Small intestine (tissue), 7 donors: Measurements from ENCODE around the gene P2RY11. TPM values are rescaled to one million over a fixed set of nuclear protein-coding genes. Genes with fewer than 3 reads are reported as not detected.

Source experiments
- DNase-seq, 2 donors: peaks; one replicate each; pipeline versions ENCODE4 v3.0.0 to v3.0.0-alpha.2; 2013
- FAIRE-seq: peaks from 2 replicates; lab custom pipeline; 2012; peaks lifted over from hg19 to GRCh38; lab: Jason Lieb, UNC
- H3K27ac ChIP-seq, 3 donors: one replicate each; pipeline ENCODE4 v1.5.1; 2013; ENCODE audit warnings: low read length in 2 of 3, mild to moderate bottlenecking in 2 of 3, control low read depth in 1 of 3, inconsistent platforms in 1 of 3, low read depth in 1 of 3, moderate library complexity in 1 of 3
- H3K27me3 ChIP-seq, 3 donors: one replicate each; pipeline ENCODE4 v1.6.1; 2013; ENCODE audit warnings: low read length in 3 of 3, inconsistent platforms in 1 of 3; ENCODE audit not compliant: control insufficient read depth in 3 of 3, insufficient read depth in 3 of 3
- H3K36me3 ChIP-seq, 3 donors: one replicate each; pipeline ENCODE4 v1.6.1; 2013; ENCODE audit warnings: low read length in 3 of 3, inconsistent platforms in 1 of 3, low read depth in 1 of 3, mild to moderate bottlenecking in 1 of 3, moderate library complexity in 1 of 3; ENCODE audit not compliant: control insufficient read depth in 3 of 3, insufficient read depth in 2 of 3
- H3K4me1 ChIP-seq, 3 donors: one replicate each; pipeline ENCODE4 v1.6.1; 2013; ENCODE audit warnings: low read length in 2 of 3, inconsistent platforms in 1 of 3, low read depth in 1 of 3, mild to moderate bottlenecking in 1 of 3, moderate library complexity in 1 of 3; ENCODE audit not compliant: control insufficient read depth in 3 of 3, insufficient read depth in 2 of 3
- H3K4me3 ChIP-seq, 3 donors: one replicate each; pipeline ENCODE4 v1.5.1; 2013; ENCODE audit warnings: low read length in 3 of 3, control low read depth in 1 of 3, inconsistent platforms in 1 of 3, low read depth in 1 of 3, mild to moderate bottlenecking in 1 of 3, moderate library complexity in 1 of 3
- H3K9me3 ChIP-seq, 2 donors: one replicate each; pipeline ENCODE4 v1.6.1; 2013; ENCODE audit warnings: low read depth in 1 of 2, low read length in 1 of 2; ENCODE audit not compliant: control insufficient read depth in 2 of 2, insufficient read depth in 1 of 2
- WGBS, 3 donors: extraction: QIAGEN DNeasy Blood & Tissue Kit; methylation state at CpG; one replicate each; pipeline ENCODE4 v1.1.7; 2013; 5-methylcytosine and 5-hydroxymethylcytosine counted together
- polyA plus RNA-seq, 4 donors: library from polyadenylated mRNA; stranded (reverse) in 3 of 4; unstranded in 1 of 4; fragments of 200-250 nt in 3 of 4; fragments of 120-200 nt in 1 of 4; gene quantifications; one replicate each; pipeline versions ENCODE4 v1.2.1 to v1.2.3, GENCODE V29; 2013
- donor health status: healthy with polysubstance abuse.
- donor health status: control.
- donor health status: control.
- donor health status: Bipolar disorder and iron deficiency.
- donor health status: healthy.

Gene P2RY11
- polyA plus RNA-seq, 4 donors, result 3.8 to 14.6 (median 9.9) TPM

DNA sequence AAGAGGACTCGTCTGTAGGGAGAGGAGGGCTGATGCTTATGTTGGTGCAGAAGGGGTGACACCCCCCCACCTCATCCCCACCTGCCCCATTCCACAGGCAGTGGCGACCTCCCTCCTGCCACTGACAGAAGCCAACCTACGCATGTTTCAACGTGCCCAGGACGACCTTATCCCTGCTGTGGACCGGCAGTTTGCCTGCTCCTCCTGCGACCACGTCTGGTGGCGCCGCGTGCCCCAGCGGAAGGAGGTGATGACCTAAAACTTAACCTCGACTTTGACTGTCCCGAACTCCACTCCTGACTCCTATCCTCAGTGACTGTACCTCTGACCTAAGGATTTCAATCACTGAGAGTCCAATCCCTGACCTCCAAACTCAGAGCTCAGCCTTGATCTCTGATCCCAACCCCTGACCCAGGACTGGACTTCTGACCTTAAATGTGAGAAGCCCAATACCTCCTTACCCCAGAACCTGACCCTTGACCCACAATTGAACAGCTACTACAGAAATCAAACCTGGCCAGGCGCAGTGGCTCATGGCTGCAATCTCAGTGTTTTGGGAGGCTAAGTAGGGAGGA lies 21.6 kb upstream of the P2RY11 start:
- no peaks in the 10 kb centered on the region for H3K27me3 ChIP-seq
- peaks cover 0 to 6% (median 4%) of the 10 kb centered on the region in 3 donors for H3K4me1 ChIP-seq
- DNase-seq (no peak), FAIRE-seq (no peak)
- no peak overlapping the region for H3K4me3 ChIP-seq
- peaks cover 0 to 13% of the 10 kb centered on the region in 2 donors for H3K9me3 ChIP-seq
- H3K27ac ChIP-seq, result no peak overlapping the region
- H3K36me3 ChIP-seq, result peaks cover 0 to 46% (median 9%) of the 10 kb centered on the region in 3 donors
- 83 to 93% (median 93%) methylated on average over 14 to 15 of the region's 15 CpGs for WGBS, 3 donors

DNA sequence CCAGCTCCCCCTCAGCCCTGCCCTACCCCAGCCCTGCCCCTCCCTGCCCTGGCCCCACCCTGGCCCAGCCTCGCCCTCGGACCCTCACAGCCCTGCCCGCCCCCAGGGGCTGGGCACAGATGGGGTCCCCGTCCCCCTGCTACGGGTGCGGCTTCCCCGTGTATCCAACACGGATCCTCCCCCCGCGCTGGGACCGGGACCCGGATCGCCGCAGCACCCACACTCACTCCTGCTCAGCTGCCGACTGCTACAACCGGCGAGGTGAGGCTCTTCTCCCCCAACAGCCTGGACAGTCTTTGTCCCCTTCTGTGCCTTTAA lies 20.2 kb upstream of the P2RY11 start:
- peaks cover 0 to 46% (median 9%) of the 10 kb centered on the region in 3 donors for H3K36me3 ChIP-seq
- FAIRE-seq, result no peak
- no peak overlapping the region for H3K4me3 ChIP-seq
- 94% methylated on average over 15 to 17 of the region's 17 CpGs for WGBS, 3 donors
- DNase-seq, result no peak
- H3K27ac ChIP-seq, result no peak overlapping the region
- peaks cover 0 to 15% of the 10 kb centered on the region in 2 donors for H3K9me3 ChIP-seq
- H3K4me1 ChIP-seq, result peaks cover 0 to 6% (median 3%) of the 10 kb centered on the region in 3 donors
- no peaks in the 10 kb centered on the region for H3K27me3 ChIP-seq

DNA sequence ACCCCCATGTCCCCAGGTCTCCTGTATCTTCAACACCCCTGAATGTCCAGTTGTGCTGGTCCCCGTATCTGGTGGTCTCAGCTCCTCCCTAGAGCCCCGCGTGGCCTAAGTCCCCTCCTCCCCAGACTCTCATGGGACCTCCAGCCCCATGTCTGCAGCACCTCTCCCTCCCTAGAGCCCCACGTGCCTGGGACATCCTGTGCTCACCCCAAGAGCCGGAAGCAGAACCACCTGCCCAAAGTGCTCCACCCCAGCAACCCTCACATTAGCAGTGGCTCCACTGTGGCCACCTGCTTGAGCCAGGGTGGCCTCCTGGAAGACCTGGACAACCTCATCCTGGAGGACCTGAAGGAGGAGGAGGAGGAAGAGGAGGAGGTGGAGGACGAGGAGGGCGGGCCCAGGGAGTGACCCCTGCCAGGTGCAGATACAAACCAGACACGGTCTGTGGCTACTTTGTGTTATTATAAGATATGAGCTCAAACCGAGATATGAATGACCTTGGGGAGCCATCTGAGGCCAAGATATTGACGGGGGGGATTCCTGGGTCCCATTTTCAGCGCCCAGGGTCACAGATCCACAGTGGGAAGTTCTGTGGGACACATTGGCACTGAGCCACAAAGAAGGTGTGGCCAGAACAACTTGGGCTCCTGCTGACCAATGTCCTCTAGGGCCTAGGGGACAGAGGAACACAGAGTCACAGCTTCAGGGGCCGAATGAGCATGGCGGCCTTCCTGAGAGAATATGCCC lies 19.4 kb upstream of the P2RY11 start:
- Histone ChIP-seq H3K4me1 (peaks cover 0 to 6% (median 3%) of the 10 kb centered on the region in 3 donors), H3K27ac (no peak overlapping the region), H3K9me3 (peaks cover 0 to 15% of the 10 kb centered on the region in 2 donors), H3K27me3 (no peaks in the 10 kb centered on the region), H3K36me3 (peaks cover 0 to 45% (median 9%) of the 10 kb centered on the region in 3 donors), H3K4me3 (no peak overlapping the region)
- no peak for FAIRE-seq
- DNase-seq, result no peak
- WGBS, 3 donors, result 72 to 78% (median 74%) methylated on average over 13 of the region's 13 CpGs

DNA sequence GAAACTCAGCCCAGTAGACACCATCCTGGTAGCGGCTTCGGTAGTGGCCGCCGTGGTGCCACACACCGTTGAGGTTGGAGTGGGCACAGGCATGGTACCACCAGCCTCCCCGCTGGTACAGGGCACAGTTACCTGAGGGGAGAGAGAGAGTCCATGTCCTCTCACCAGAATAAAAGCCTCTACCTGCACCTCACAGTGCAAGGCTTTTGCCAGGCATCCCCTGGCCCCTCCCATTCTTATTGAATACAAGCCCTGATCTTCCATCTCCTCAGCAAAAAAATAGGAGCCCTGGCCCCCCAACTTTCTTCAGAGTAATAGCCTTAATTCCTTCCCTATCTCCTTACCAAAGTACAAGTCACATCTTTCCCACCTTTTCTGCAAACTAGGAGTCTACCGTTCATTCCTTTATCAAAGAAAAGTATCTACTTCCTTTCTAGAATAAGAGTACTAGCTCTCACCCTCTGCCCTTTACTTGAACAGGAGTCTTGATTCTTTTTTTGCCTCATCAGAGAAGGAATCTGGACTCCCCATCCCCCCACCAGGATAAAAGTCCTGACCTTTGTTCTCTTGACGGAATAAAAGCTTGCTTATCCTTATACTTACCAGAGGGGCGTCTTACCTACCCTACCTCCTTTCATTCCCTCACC lies 18.7 kb upstream of the P2RY11 start:
- Histone ChIP-seq H3K4me1 (peaks cover 0 to 6% (median 0%) of the 10 kb centered on the region in 3 donors), H3K36me3 (peaks cover 0 to 44% (median 9%) of the 10 kb centered on the region in 3 donors), H3K9me3 (peaks cover 0 to 15% of the 10 kb centered on the region in 2 donors), H3K27me3 (no peaks in the 10 kb centered on the region), H3K4me3 (no peak overlapping the region), H3K27ac (no peak overlapping the region)
- no peak for FAIRE-seq
- whole genome bisulfite sequencing, 3 donors, result 78 to 85% (median 83%) methylated on average over 9 of the region's 9 CpGs
- DNase-seq, result no peak

DNA sequence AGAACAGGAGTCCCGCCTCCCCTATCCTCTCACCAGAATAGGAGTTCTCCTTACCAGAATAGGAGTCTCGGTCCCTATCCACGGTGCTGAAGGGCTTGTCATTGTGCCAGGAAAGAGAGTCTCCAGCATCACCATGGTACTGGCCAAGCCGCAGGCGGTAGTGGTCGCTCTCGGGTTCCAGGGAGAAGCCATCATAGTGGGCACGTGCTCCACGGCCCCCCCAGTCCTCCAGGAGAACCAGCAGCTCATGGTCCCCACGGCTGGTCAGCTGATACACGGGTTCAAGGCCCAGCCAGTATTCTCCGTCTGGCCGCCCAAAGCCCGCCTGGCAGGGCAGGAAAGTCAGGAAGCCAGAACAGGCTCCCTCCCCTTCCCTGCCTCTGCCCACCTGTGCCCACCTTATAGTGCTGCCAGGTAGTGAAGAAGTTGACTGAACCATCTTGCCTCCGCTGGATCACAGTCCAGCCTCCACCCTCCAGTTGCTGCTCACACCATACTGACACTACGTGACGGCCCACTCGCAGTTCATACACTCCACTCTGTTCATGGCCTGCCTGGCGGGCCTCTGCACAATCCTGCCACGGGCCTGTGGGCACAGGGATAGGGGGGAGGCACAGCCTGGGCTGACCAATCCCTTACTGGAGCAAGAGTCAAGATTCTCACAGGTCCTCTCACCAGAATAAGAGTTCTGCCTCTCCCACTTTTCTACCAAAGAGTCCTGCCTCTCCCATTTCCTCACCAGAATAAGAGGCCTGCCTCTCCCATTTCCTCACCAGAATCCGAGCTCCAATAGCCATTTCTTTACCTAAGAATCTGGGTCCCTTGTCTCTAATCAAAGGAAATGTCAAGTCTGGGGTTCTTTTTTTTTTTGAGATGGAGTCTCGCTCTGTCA lies 18.0 kb upstream of the P2RY11 start:
- Histone ChIP-seq H3K9me3 (peaks cover 0 to 15% of the 10 kb centered on the region in 2 donors), H3K4me1 (peaks cover 0 to 6% (median 0%) of the 10 kb centered on the region in 3 donors), H3K36me3 (peaks cover 0 to 44% (median 9%) of the 10 kb centered on the region in 3 donors), H3K4me3 (no peak overlapping the region), H3K27me3 (no peaks in the 10 kb centered on the region), H3K27ac (no peak overlapping the region)
- WGBS, 3 donors, result 87 to 90% (median 89%) methylated on average over 21 to 22 of the region's 22 CpGs
- FAIRE-seq, result no peak
- DNase-seq, result no peak

DNA sequence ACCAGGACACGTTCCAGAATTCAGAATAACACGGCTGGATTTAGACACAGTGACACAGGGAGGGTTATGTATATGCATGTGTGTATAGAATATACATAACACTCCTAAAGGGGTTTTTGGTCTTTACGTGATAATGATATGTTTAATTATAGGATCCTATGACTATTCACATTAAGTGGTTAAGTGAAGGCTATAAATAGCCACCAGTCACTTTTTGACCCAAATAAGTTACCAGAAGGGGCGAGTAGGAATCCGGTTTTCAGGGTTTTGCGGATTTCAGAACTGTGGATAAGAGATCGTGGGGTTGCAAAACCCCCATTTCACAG lies 15.9 kb upstream of the P2RY11 start:
- H3K36me3 ChIP-seq, result peaks cover 0 to 28% (median 9%) of the 10 kb centered on the region in 3 donors
- H3K9me3 ChIP-seq, result peaks cover 0 to 3% of the 10 kb centered on the region in 2 donors
- DNase-seq (no peak), FAIRE-seq (no peak)
- H3K27ac ChIP-seq, result peak overlapping the region; percentile 58 to 82 (median 74)
- 36 to 43% (median 37%) methylated on average over 7 of the region's 7 CpGs for WGBS, 3 donors
- peaks cover 0 to 6% (median 0%) of the 10 kb centered on the region in 3 donors for H3K4me1 ChIP-seq
- no peaks in the 10 kb centered on the region for H3K27me3 ChIP-seq
- no peak overlapping the region for H3K4me3 ChIP-seq

DNA sequence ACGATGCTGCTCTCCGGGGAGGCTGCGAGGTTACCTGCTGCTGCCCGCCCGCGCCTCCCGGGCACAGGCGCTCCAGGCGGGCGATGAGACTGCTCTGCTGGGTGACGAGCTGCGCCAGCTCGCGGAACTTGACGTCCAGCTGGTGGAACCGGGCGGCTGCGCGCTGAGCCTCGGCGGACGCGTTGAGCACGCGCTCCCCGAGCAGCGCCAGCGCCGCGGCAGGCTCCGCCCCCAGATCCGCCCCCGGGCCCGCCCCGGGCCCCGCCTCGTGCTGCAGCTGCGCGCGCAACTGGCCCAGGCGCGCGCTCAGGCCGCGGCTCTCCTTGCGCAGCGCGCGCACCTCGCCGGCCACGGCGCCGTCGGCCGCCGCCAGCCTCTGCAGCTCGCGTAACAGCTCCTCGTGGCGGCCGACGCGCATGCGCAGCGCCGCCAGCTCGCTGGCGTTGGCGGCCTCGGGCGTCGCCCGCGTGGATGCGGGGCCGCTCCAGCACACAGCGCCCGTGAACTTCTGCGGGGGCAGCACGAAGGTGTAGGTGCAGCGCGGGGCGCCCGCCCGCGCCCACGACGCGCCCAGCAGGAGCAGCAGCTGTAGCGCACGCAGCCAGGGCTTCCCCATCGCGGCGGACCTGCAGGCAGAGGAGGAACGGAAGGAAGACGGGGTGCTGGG lies 15.4 kb upstream of the P2RY11 start:
- Histone ChIP-seq H3K4me3 (peak overlapping the region; percentile 17 to 35 (median 22)), H3K9me3 (peaks cover 0 to 3% of the 10 kb centered on the region in 2 donors), H3K27me3 (no peaks in the 10 kb centered on the region), H3K4me1 (peaks cover 0 to 6% (median 0%) of the 10 kb centered on the region in 3 donors), H3K27ac (peak overlapping the region; percentile 58 to 82 (median 74)), H3K36me3 (peaks cover 0 to 24% (median 7%) of the 10 kb centered on the region in 3 donors)
- FAIRE-seq (no peak), DNase-seq (peak; percentile 92 to 96)
- WGBS, 3 donors, result 2 to 4% (median 3%) methylated on average over 28 to 97 of the region's 97 CpGs
